ENCODE results near the gene RCVRN.

Gene RCVRN

DNA sequence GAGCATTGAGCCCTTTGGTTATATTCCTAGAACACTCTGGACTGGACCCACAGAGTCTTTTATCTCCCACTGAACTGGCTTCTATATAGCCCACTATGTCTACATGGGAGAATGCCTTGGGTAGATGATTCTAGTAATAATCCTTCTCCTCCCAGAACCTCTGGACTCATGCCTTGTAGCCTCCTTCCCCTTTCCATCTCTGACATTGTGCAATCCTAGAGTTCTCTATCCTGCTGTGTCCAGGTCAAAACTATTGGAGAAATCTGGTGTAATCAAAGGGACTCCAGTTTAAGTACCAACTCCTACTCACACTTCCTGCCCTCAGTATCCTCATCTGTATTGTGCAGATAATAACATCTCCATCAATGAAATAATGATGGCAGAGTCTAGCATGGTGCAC, 9.1 kb downstream of the RCVRN start:
- H2BK12ac ChIP-seq (ENCODE audit: low read length in 2 of 2) = no peak overlapping the region
- no peak overlapping the region for H3K14ac ChIP-seq (ENCODE audit: low read length in 2 of 2)
- no peaks in the 10 kb centered on the region for H3K79me1 ChIP-seq (replicated peaks; ENCODE audit: low read length, poor library complexity, severe bottlenecking)
- H3K18ac ChIP-seq (ENCODE audit: low read depth in 1 of 2, low read length in 2 of 2) = no peak overlapping the region
- H2BK15ac ChIP-seq (ENCODE audit: low read depth, poor library complexity, severe bottlenecking) = no peak overlapping the region
- no peak overlapping the region for H3K4me3 ChIP-seq (ENCODE audit: insufficient read depth in 1 of 2, low read depth in 1 of 2, low read length in 2 of 2)
- no peak for DNase-seq
- no peaks in the 10 kb centered on the region for H3K9me3 ChIP-seq (ENCODE audit: control insufficient read depth, low read length)
- H3K36me3 ChIP-seq (ENCODE audit: control insufficient read depth in 1 of 2, insufficient read depth in 2 of 2, low read depth in 1 of 2, low read length in 2 of 2) = no peaks in the 10 kb centered on the region
- H4K8ac ChIP-seq (ENCODE audit: low read length) = no peak overlapping the region
- no peak overlapping the region for H2AK5ac ChIP-seq (ENCODE audit: low read length, severe bottlenecking)
- H3K9ac ChIP-seq (ENCODE audit: low read length) = no peak overlapping the region
- H2BK5ac ChIP-seq (ENCODE audit: low read depth, low read length, poor library complexity, severe bottlenecking) = no peak overlapping the region
- no peak overlapping the region for H2BK120ac ChIP-seq (ENCODE audit: low read depth, low read length)
- H3K27ac ChIP-seq (ENCODE audit: low read length, poor library complexity, severe bottlenecking) = no peak overlapping the region
- H4K91ac ChIP-seq (ENCODE audit: low read length) = no peak overlapping the region
- no peak overlapping the region for H2AFZ ChIP-seq (ENCODE audit: low read depth, low read length)
- no peak overlapping the region for H3K4ac ChIP-seq (ENCODE audit: low read depth in 1 of 2, low read length in 2 of 2)
- no peak overlapping the region for H3K4me2 ChIP-seq (ENCODE audit: low read length, poor library complexity, severe bottlenecking)
- H3K23ac ChIP-seq (ENCODE audit: low read length in 2 of 2) = no peak overlapping the region
- H3K27me3 ChIP-seq (ENCODE audit: control insufficient read depth in 1 of 2, insufficient read depth in 1 of 2, low read length in 2 of 2) = peaks cover 0 to 20% of the 10 kb centered on the region in 2 experiments
- H3K4me1 ChIP-seq (ENCODE audit: control insufficient read depth, insufficient read depth, low read depth, low read length) = peaks cover 6% of the 10 kb centered on the region

DNA sequence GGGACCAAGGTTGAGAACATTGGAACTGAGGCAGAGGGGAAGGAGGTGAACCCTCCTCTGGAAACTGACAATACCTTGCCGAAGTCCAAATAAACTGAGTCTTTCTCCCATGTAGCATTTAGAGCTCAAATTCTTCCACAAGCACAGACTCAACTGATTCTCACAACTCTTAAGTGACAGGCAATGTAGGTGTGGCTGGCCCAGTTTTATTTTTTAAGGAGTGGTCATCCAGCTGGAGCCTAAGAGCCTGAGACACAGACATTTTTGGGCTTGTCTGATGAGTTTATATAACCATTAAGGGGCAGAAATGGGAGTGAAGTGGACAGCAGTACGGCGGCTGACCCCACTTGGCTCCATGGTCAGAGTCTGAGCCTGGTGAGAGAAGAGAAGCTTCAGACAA, 10.8 kb downstream of the RCVRN start:
- H4K8ac ChIP-seq (ENCODE audit: low read length) = no peak overlapping the region
- DNase-seq = no peak
- no peak overlapping the region for H3K14ac ChIP-seq (ENCODE audit: low read length in 2 of 2)
- no peaks in the 10 kb centered on the region for H3K9me3 ChIP-seq (ENCODE audit: control insufficient read depth, low read length)
- H2AFZ ChIP-seq (ENCODE audit: low read depth, low read length) = no peak overlapping the region
- H3K18ac ChIP-seq (ENCODE audit: low read depth in 1 of 2, low read length in 2 of 2) = no peak overlapping the region
- H2BK120ac ChIP-seq (ENCODE audit: low read depth, low read length) = no peak overlapping the region
- peaks cover 0 to 36% of the 10 kb centered on the region in 2 experiments for H3K27me3 ChIP-seq (ENCODE audit: control insufficient read depth in 1 of 2, insufficient read depth in 1 of 2, low read length in 2 of 2)
- no peak overlapping the region for H3K4ac ChIP-seq (ENCODE audit: low read depth in 1 of 2, low read length in 2 of 2)
- no peak overlapping the region for H3K27ac ChIP-seq (ENCODE audit: low read length, poor library complexity, severe bottlenecking)
- H3K4me3 ChIP-seq (ENCODE audit: insufficient read depth in 1 of 2, low read depth in 1 of 2, low read length in 2 of 2) = no peak overlapping the region
- peaks cover 2% of the 10 kb centered on the region for H3K4me1 ChIP-seq (ENCODE audit: control insufficient read depth, insufficient read depth, low read depth, low read length)
- H2BK5ac ChIP-seq (ENCODE audit: low read depth, low read length, poor library complexity, severe bottlenecking) = no peak overlapping the region
- no peak overlapping the region for H2BK15ac ChIP-seq (ENCODE audit: low read depth, poor library complexity, severe bottlenecking)
- H2BK12ac ChIP-seq (ENCODE audit: low read length in 2 of 2) = no peak overlapping the region
- no peak overlapping the region for H2AK5ac ChIP-seq (ENCODE audit: low read length, severe bottlenecking)
- H3K4me2 ChIP-seq (ENCODE audit: low read length, poor library complexity, severe bottlenecking) = no peak overlapping the region
- WGBS = 74% methylated on average over 3 of the region's 3 CpGs
- no peak overlapping the region for H3K23ac ChIP-seq (ENCODE audit: low read length in 2 of 2)
- H3K9ac ChIP-seq (ENCODE audit: low read length) = no peak overlapping the region
- H4K91ac ChIP-seq (ENCODE audit: low read length) = no peak overlapping the region
- H3K36me3 ChIP-seq (ENCODE audit: control insufficient read depth in 1 of 2, insufficient read depth in 2 of 2, low read depth in 1 of 2, low read length in 2 of 2) = no peaks in the 10 kb centered on the region
- H3K79me1 ChIP-seq (replicated peaks; ENCODE audit: low read length, poor library complexity, severe bottlenecking) = no peaks in the 10 kb centered on the region

- no peaks in the 10 kb centered on the region for H3K4me1 ChIP-seq (ENCODE audit: control insufficient read depth, insufficient read depth, low read depth, low read length)
- 53% methylated on average over 3 of the region's 3 CpGs for WGBS
- H2BK5ac ChIP-seq (ENCODE audit: low read depth, low read length, poor library complexity, severe bottlenecking) = no peak overlapping the region
Measured at GRCh38 chr17:9893411-9894012, 11.6 kb downstream of the RCVRN start.

GRCh38 chr17:9890124-9890523, 14.9 kb downstream of the RCVRN start:
- H3K4me3 ChIP-seq (ENCODE audit: insufficient read depth in 1 of 2, low read depth in 1 of 2, low read length in 2 of 2) = no peak overlapping the region
- H4K91ac ChIP-seq (ENCODE audit: low read length) = no peak overlapping the region
- no peak overlapping the region for H2AK5ac ChIP-seq (ENCODE audit: low read length, severe bottlenecking)
- H3K4ac ChIP-seq (ENCODE audit: low read depth in 1 of 2, low read length in 2 of 2) = no peak overlapping the region
- H3K9ac ChIP-seq (ENCODE audit: low read length) = no peak overlapping the region
- H2BK15ac ChIP-seq (ENCODE audit: low read depth, poor library complexity, severe bottlenecking) = no peak overlapping the region
- H4K8ac ChIP-seq (ENCODE audit: low read length) = no peak overlapping the region
- no peak overlapping the region for H2BK120ac ChIP-seq (ENCODE audit: low read depth, low read length)
- H2BK12ac ChIP-seq (ENCODE audit: low read length in 2 of 2) = no peak overlapping the region
- H3K14ac ChIP-seq (ENCODE audit: low read length in 2 of 2) = no peak overlapping the region
- H3K27me3 ChIP-seq (ENCODE audit: control insufficient read depth in 1 of 2, insufficient read depth in 1 of 2, low read length in 2 of 2) = peaks cover 0 to 53% of the 10 kb centered on the region in 2 experiments
- no peak for DNase-seq
- no peaks in the 10 kb centered on the region for H3K79me1 ChIP-seq (replicated peaks; ENCODE audit: low read length, poor library complexity, severe bottlenecking)
- no peak overlapping the region for H2AFZ ChIP-seq (ENCODE audit: low read depth, low read length)
- H3K27ac ChIP-seq (ENCODE audit: low read length, poor library complexity, severe bottlenecking) = no peak overlapping the region
- H2BK5ac ChIP-seq (ENCODE audit: low read depth, low read length, poor library complexity, severe bottlenecking) = no peak overlapping the region
- H3K18ac ChIP-seq (ENCODE audit: low read depth in 1 of 2, low read length in 2 of 2) = no peak overlapping the region
- H3K36me3 ChIP-seq (ENCODE audit: control insufficient read depth in 1 of 2, insufficient read depth in 2 of 2, low read depth in 1 of 2, low read length in 2 of 2) = no peaks in the 10 kb centered on the region
- H3K23ac ChIP-seq (ENCODE audit: low read length in 2 of 2) = no peak overlapping the region
- H3K4me2 ChIP-seq (ENCODE audit: low read length, poor library complexity, severe bottlenecking) = no peak overlapping the region
- 33% methylated on average over 2 of the region's 2 CpGs for WGBS
- H3K9me3 ChIP-seq (ENCODE audit: control insufficient read depth, low read length) = peaks cover 17% of the 10 kb centered on the region
- no peaks in the 10 kb centered on the region for H3K4me1 ChIP-seq (ENCODE audit: control insufficient read depth, insufficient read depth, low read depth, low read length)

More at GRCh38 chr17:9893411-9894012, 11.6 kb downstream of the RCVRN start:
- H3K9ac ChIP-seq (ENCODE audit: low read length) = no peak overlapping the region
- H2BK15ac ChIP-seq (ENCODE audit: low read depth, poor library complexity, severe bottlenecking) = no peak overlapping the region
- H4K91ac ChIP-seq (ENCODE audit: low read length) = no peak overlapping the region
- no peak overlapping the region for H2AK5ac ChIP-seq (ENCODE audit: low read length, severe bottlenecking)
- no peak overlapping the region for H3K18ac ChIP-seq (ENCODE audit: low read depth in 1 of 2, low read length in 2 of 2)
- H3K79me1 ChIP-seq (replicated peaks; ENCODE audit: low read length, poor library complexity, severe bottlenecking) = no peaks in the 10 kb centered on the region
- H3K4me3 ChIP-seq (ENCODE audit: insufficient read depth in 1 of 2, low read depth in 1 of 2, low read length in 2 of 2) = no peak overlapping the region
- H2BK12ac ChIP-seq (ENCODE audit: low read length in 2 of 2) = no peak overlapping the region
- no peak overlapping the region for H2AFZ ChIP-seq (ENCODE audit: low read depth, low read length)
- H3K14ac ChIP-seq (ENCODE audit: low read length in 2 of 2) = no peak overlapping the region
- H2BK120ac ChIP-seq (ENCODE audit: low read depth, low read length) = no peak overlapping the region
- no peak overlapping the region for H3K4me2 ChIP-seq (ENCODE audit: low read length, poor library complexity, severe bottlenecking)
- H4K8ac ChIP-seq (ENCODE audit: low read length) = no peak overlapping the region
- H3K23ac ChIP-seq (ENCODE audit: low read length in 2 of 2) = no peak overlapping the region
- no peaks in the 10 kb centered on the region for H3K9me3 ChIP-seq (ENCODE audit: control insufficient read depth, low read length)
- H3K36me3 ChIP-seq (ENCODE audit: control insufficient read depth in 1 of 2, insufficient read depth in 2 of 2, low read depth in 1 of 2, low read length in 2 of 2) = no peaks in the 10 kb centered on the region
- no peak overlapping the region for H3K4ac ChIP-seq (ENCODE audit: low read depth in 1 of 2, low read length in 2 of 2)
- DNase-seq = peak; percentile 42
- H3K27ac ChIP-seq (ENCODE audit: low read length, poor library complexity, severe bottlenecking) = no peak overlapping the region
- H3K27me3 ChIP-seq (ENCODE audit: control insufficient read depth in 1 of 2, insufficient read depth in 1 of 2, low read length in 2 of 2) = peaks cover 0 to 43% of the 10 kb centered on the region in 2 experiments
